ENCODE measurements around the gene PARK7. TPM values are rescaled to one million over a fixed set of nuclear protein-coding genes. Genes with fewer than 3 reads are reported as not detected.
A peak's percentile ranks its signal among the peaks of the same experiment; 100 is the strongest.

PARK7 gene
- total RNA-seq, 1 donor = 60.9 TPM

GRCh38 chr1:8021676-8022266, 60.3 kb downstream of the PARK7 start:
- no peak for DNase-seq (ENCODE audit: low read depth in 2 of 3, low spot score in 2 of 3)

- DNase-seq (ENCODE audit: low read depth in 2 of 3, low spot score in 2 of 3) = no peak
Observed at GRCh38 chr1:8022395-8023286, 61.1 kb downstream of the PARK7 start.

- no peak for DNase-seq (ENCODE audit: low read depth in 2 of 3, low spot score in 2 of 3)
Observed at GRCh38 chr1:8023287-8023994, 61.9 kb downstream of the PARK7 start.

- DNase-seq (ENCODE audit: low read depth in 2 of 3, low spot score in 2 of 3) = no peak
Observed at GRCh38 chr1:8023995-8024313, 62.4 kb downstream of the PARK7 start.

- no peak for DNase-seq (ENCODE audit: low read depth in 2 of 3, low spot score in 2 of 3)
Observed at GRCh38 chr1:8024329-8024728, 62.8 kb downstream of the PARK7 start.

- peak in 1 of 3 donors; percentile 18 for DNase-seq (ENCODE audit: low read depth in 2 of 3, low spot score in 2 of 3)
Observed at GRCh38 chr1:8025061-8025670, 63.7 kb downstream of the PARK7 start.

- DNase-seq (ENCODE audit: low read depth in 2 of 3, low spot score in 2 of 3) = no peak
Observed at GRCh38 chr1:8025671-8026144, 64.2 kb downstream of the PARK7 start.

- DNase-seq (ENCODE audit: low read depth in 2 of 3, low spot score in 2 of 3) = peak; percentile 66 to 86 (median 86)
Observed at GRCh38 chr1:8026153-8026975, 64.9 kb downstream of the PARK7 start, which contains the start of gene ERRFI1. TSS of gene ERRFI1 (minus strand) at chr1:8026309. CDS start at chr1:8015619, 10,690 bp downstream.

- no peak for DNase-seq (ENCODE audit: low read depth in 2 of 3, low spot score in 2 of 3)
Observed at GRCh38 chr1:8026976-8027747, 65.7 kb downstream of the PARK7 start.

- DNase-seq (ENCODE audit: low read depth in 2 of 3, low spot score in 2 of 3) = no peak
Observed at GRCh38 chr1:8027748-8028570, 66.4 kb downstream of the PARK7 start.

GRCh38 chr1:8028571-8028910, 67.0 kb downstream of the PARK7 start:
- DNase-seq (ENCODE audit: low read depth in 2 of 3, low spot score in 2 of 3) = no peak

- peak in 1 of 3 donors; percentile 62 for DNase-seq (ENCODE audit: low read depth in 2 of 3, low spot score in 2 of 3)
Observed at GRCh38 chr1:8031176-8031785, 69.8 kb downstream of the PARK7 start.

GRCh38 chr1:8032366-8032910, 70.9 kb downstream of the PARK7 start:
- no peak for DNase-seq (ENCODE audit: low read depth in 2 of 3, low spot score in 2 of 3)

GRCh38 chr1:8033322-8033721, 71.8 kb downstream of the PARK7 start:
- DNase-seq (ENCODE audit: low read depth in 2 of 3, low spot score in 2 of 3) = no peak
